AG04449 (cell line): Measurements from ENCODE around the gene EYS.

Source experiments
- CTCF ChIA-PET: fragments of 350-600 bp; formaldehyde crosslinking; extraction: SDS; loops from one replicate; lab custom pipeline; 2021; ENCODE audit warnings: antibody characterized with exemption; lab: Yijun Ruan, JAX
- POLR2A ChIA-PET: fragments of 400-600, 350-600 bp; formaldehyde crosslinking; extraction: SDS; loops from one replicate; lab custom pipeline; 2020; ENCODE audit warnings: antibody characterized with exemption, inconsistent platforms; lab: Yijun Ruan, JAX
- DNase-seq: peaks from one replicate; pipeline ENCODE4 v3.0.0-alpha.2; 2010; ENCODE audit warnings: low read depth, low spot score
- H3K4me3 ChIP-seq: 2 replicates; pipeline ENCODE4 v1.5.1; 2011; ENCODE audit warnings: low read depth, mild to moderate bottlenecking, control low read depth, low read length
- TF ChIP-seq, protein P1 (sequence below): IDR thresholded peaks from one replicate; pipeline ENCODE4 v1.5.1; 2011; ENCODE audit warnings: mild to moderate bottlenecking, moderate library complexity, low read length, control low read depth, inconsistent platforms; ENCODE audit not compliant: insufficient read depth; ENCODE audit errors: missing control alignments

EYS gene

DNA sequence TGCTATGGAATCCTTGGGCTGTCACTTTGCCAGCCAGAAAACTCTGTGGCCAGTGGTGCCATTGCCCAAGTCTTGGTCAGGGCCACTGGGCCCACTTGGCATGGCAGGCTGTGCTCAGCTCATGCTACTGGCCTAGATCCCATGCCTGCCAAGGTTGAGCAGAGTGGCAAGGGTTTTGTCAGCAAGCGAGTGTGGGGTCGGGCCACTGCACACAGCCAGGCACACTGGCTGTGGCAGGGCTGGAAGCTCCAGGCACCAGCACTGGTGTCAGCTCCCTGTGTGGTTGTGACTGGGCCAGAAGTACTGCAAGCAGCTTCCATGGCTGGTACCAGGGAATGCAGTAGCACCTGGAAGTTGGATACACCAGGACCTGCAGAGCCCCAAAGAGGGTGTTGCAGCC is 846.8 kb downstream of the EYS start:
- TF ChIP-seq, protein P1, sequence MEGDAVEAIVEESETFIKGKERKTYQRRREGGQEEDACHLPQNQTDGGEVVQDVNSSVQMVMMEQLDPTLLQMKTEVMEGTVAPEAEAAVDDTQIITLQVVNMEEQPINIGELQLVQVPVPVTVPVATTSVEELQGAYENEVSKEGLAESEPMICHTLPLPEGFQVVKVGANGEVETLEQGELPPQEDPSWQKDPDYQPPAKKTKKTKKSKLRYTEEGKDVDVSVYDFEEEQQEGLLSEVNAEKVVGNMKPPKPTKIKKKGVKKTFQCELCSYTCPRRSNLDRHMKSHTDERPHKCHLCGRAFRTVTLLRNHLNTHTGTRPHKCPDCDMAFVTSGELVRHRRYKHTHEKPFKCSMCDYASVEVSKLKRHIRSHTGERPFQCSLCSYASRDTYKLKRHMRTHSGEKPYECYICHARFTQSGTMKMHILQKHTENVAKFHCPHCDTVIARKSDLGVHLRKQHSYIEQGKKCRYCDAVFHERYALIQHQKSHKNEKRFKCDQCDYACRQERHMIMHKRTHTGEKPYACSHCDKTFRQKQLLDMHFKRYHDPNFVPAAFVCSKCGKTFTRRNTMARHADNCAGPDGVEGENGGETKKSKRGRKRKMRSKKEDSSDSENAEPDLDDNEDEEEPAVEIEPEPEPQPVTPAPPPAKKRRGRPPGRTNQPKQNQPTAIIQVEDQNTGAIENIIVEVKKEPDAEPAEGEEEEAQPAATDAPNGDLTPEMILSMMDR: no peak
- H3K4me3 ChIP-seq: no peak overlapping the region
- POLR2A ChIA-PET: no interaction called here
- no peak for DNase-seq
- CTCF ChIA-PET: no interaction called here

DNA sequence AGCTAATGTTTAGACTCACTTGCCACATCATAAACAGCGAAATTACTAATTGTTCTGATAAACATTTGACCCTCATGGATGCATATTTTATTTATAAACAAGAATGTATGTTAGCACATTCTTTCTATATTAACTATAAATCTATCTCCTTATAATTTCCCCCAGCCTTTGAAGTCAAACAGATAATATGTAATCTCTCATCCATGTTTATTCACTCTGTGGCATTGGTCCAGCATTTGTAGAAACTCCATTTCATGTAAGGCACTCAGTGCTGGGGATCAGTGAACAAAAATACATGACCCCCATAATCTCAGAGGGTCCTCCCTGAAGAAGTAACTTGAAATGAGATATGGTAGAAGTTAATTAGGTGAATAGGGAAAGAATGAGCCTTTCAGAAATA is 856.9 kb downstream of the EYS start:
- ChIA-PET POLR2A (no interaction called here), CTCF (no interaction called here)
- TF ChIP-seq, protein P1: no peak
- no peak for DNase-seq
- no peak overlapping the region for H3K4me3 ChIP-seq

DNA sequence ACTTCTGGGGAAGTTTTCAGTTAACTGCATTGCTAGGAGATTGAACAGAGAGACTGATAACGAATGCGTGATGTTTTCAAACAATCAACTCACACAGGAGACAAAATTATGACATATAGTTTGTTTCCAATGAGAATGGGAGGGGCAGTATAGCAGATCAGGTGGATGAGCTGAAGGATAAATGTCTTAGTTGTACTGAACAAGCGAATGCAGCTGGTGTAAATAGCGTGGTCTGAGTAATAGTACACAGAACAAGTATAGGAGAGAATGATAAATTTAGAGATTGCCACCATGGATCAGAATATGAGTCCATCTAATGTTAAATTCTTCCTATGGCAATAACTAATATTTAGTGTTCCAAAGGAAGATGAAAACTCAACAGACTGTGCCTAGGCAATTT is 858.6 kb downstream of the EYS start:
- ChIA-PET CTCF (no interaction called here), POLR2A (no interaction called here)
- DNase-seq: no peak
- no peak overlapping the region for H3K4me3 ChIP-seq
- TF ChIP-seq, protein P1: no peak

DNA sequence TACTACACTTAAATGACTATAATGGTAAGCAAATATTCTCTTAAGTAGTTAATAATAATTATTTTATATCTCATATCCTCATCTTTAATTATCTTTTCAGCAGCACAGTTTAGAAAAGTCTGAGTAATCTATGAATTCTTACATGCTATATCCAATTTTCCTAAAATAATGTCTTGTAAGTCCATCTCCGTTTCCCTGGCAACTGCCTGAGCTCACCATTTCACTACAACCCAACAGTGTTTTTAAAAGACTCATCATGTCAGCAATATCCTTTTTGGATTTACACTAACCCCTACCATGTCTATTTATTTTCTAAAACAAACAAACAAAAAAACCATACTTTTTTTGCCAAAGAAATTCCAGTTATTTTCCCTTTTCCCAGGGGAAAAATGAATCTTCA is 859.6 kb downstream of the EYS start:
- ChIA-PET POLR2A (no interaction called here), CTCF (no interaction called here)
- DNase-seq: no peak
- no peak overlapping the region for H3K4me3 ChIP-seq
- TF ChIP-seq, protein P1: no peak

DNA sequence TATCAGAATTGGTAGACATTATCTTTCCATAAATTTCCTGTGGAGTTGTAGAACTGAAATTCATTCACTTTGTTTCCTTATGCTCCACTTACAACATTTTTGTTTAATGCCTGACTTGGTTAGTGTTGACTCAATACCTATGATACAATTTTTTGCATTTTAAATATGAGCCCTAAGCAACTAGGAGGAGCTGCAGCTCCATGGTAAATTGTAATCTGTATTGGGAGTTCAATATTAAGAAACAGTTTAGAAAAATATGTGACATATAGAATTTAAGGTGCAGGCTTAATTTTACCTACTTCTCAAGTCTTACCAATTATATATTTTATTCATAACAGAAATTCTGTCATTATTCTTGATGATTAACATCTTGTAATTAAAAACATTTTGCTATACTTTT is 868.3 kb downstream of the EYS start:
- H3K4me3 ChIP-seq: no peak overlapping the region
- ChIA-PET CTCF (no interaction called here), POLR2A (no interaction called here)
- TF ChIP-seq, protein P1: no peak
- DNase-seq: no peak

DNA sequence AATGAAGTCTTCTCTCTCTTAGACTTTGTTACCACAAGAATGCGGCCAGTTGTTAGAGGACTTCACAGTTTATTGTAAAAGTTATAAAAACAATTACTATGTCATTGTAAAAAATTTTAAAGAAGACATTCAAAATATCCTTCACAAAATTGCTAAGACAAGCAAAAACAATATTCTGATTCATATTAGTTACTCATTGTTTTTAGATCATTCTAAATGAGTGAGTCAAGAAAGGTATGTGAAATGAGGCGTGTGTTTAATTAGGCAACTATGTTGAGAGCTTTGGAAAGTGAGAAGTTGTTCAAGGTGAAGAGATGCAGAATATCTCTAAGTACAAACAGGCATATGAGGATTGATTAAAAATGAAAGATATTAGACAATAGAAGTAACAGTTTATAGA is 875.3 kb downstream of the EYS start:
- ChIA-PET POLR2A (no interaction called here), CTCF (no interaction called here)
- no peak overlapping the region for H3K4me3 ChIP-seq
- TF ChIP-seq, protein P1: no peak
- no peak for DNase-seq
